Trophoblast cell (in vitro differentiated cells and primary cell): ENCODE measurements around the gene TECTA. TPM values are rescaled to one million over a fixed set of nuclear protein-coding genes. Genes with fewer than 3 reads are reported as not detected.

Experiments
- DNase-seq, 2 donors: peaks; one replicate each; pipeline ENCODE4 v3.0.0-alpha.2; 2016
- H2AFZ ChIP-seq: 2 replicates; pipeline ENCODE4 v1.6.1; 2013; ENCODE audit warnings: low read length, moderate library complexity, mild to moderate bottlenecking; ENCODE audit not compliant: insufficient read depth, poor library complexity
- H2AK5ac ChIP-seq: 2 replicates; pipeline ENCODE4 v1.6.1; 2013; ENCODE audit warnings: mild to moderate bottlenecking, low read length
- H2BK120ac ChIP-seq: 2 replicates; pipeline ENCODE4 v1.6.1; 2013; ENCODE audit warnings: low read length, mild to moderate bottlenecking, moderate library complexity; ENCODE audit not compliant: insufficient read depth, poor library complexity
- H2BK12ac ChIP-seq: 2 replicates; pipeline ENCODE4 v1.6.1; 2013; ENCODE audit warnings: mild to moderate bottlenecking, low read length, moderate library complexity
- H2BK5ac ChIP-seq: 2 replicates; pipeline ENCODE4 v1.6.1; 2013; ENCODE audit warnings: low read length, low read depth, moderate library complexity, mild to moderate bottlenecking; ENCODE audit not compliant: poor library complexity
- H3K14ac ChIP-seq: 2 replicates; pipeline ENCODE4 v1.6.1; 2013; ENCODE audit warnings: mild to moderate bottlenecking, low read length
- H3K18ac ChIP-seq: 2 replicates; pipeline ENCODE4 v1.6.1; 2013; ENCODE audit warnings: mild to moderate bottlenecking, low read length
- H3K23ac ChIP-seq: 2 replicates; pipeline ENCODE4 v1.6.1; 2013; ENCODE audit warnings: low read length
- H3K27ac ChIP-seq: 2 replicates; pipeline ENCODE4 v1.5.1; 2013; ENCODE audit warnings: low read depth, mild to moderate bottlenecking, inconsistent platforms, low read length, moderate library complexity
- H3K27me3 ChIP-seq: 2 replicates; pipeline ENCODE4 v1.6.1; 2013; ENCODE audit warnings: inconsistent platforms, mild to moderate bottlenecking, low read length, moderate library complexity; ENCODE audit not compliant: insufficient read depth
- H3K36me3 ChIP-seq, 2 experiments: 1 replicate in 1 of 2; 2 replicates in 1 of 2; pipeline ENCODE4 v1.6.1; 2013; ENCODE audit warnings: low read length in 2 of 2, mild to moderate bottlenecking in 2 of 2, moderate library complexity in 1 of 2; ENCODE audit not compliant: insufficient read depth in 2 of 2, control insufficient read depth in 1 of 2
- H3K4ac ChIP-seq: 2 replicates; pipeline ENCODE4 v1.6.1; 2013; ENCODE audit warnings: low read depth, mild to moderate bottlenecking, low read length, moderate library complexity
- H3K4me1 ChIP-seq, 2 experiments: 1 replicate in 1 of 2; 2 replicates in 1 of 2; pipeline ENCODE4 v1.6.1; 2013; ENCODE audit warnings: low read length in 2 of 2, mild to moderate bottlenecking in 2 of 2, moderate library complexity in 1 of 2; ENCODE audit not compliant: insufficient read depth in 2 of 2, control insufficient read depth in 1 of 2
- H3K4me2 ChIP-seq: 2 replicates; pipeline ENCODE4 v1.6.1; 2013; ENCODE audit warnings: inconsistent platforms, mild to moderate bottlenecking, low read length, moderate library complexity
- H3K4me3 ChIP-seq: 2 replicates; pipeline ENCODE4 v1.5.1; 2013; ENCODE audit warnings: mild to moderate bottlenecking, low read depth, low read length, inconsistent platforms
- H3K79me1 ChIP-seq: one replicate; pipeline ENCODE4 v1.6.1; 2013; ENCODE audit warnings: low read length
- H3K79me2 ChIP-seq: 2 replicates; pipeline ENCODE4 v1.6.1; 2013; ENCODE audit warnings: low read length, mild to moderate bottlenecking; ENCODE audit not compliant: control insufficient read depth, insufficient read depth, poor library complexity
- H3K9ac ChIP-seq: 2 replicates; pipeline ENCODE4 v1.6.1; 2013; ENCODE audit warnings: mild to moderate bottlenecking, low read length
- H3K9me3 ChIP-seq: 2 replicates; pipeline ENCODE4 v1.6.1; 2013; ENCODE audit warnings: low read depth, mild to moderate bottlenecking, control low read depth, inconsistent platforms, low read length; ENCODE audit not compliant: insufficient read depth
- H4K12ac ChIP-seq: 2 replicates; pipeline ENCODE4 v1.6.1; 2013; ENCODE audit warnings: low read depth, mild to moderate bottlenecking, low read length, moderate library complexity
- H4K8ac ChIP-seq: 2 replicates; pipeline ENCODE4 v1.6.1; 2013; ENCODE audit warnings: low read depth, mild to moderate bottlenecking, low read length, moderate library complexity
- H4K91ac ChIP-seq: one replicate; pipeline ENCODE4 v1.6.1; 2013; ENCODE audit warnings: low read depth, mild to moderate bottlenecking, low read length, moderate library complexity
- WGBS: extraction: QIAGEN DNeasy Blood & Tissue Kit; methylation state at CpG from one replicate; pipeline ENCODE4 v1.1.7; 2013; ENCODE audit warnings: missing lambda C conversion rate; ENCODE audit not compliant: insufficient read length, insufficient coverage; ENCODE audit errors: extremely low coverage; 5-methylcytosine and 5-hydroxymethylcytosine counted together
- polyA plus RNA-seq: library from polyadenylated mRNA; stranded (reverse); fragments of 200-250 nt; gene quantifications from 2 replicates; pipeline ENCODE4 v1.2.3, GENCODE V29; 2013

The TECTA gene
- 0.22 and 0.24 TPM in 2 replicates for polyA plus RNA-seq

- no peaks in the 10 kb centered on the region for H3K36me3 ChIP-seq
- H3K14ac ChIP-seq, result no peak within 1 kb of the TSS
- H3K23ac ChIP-seq, result no peak within 1 kb of the TSS
- H2BK12ac ChIP-seq, result no peak within 1 kb of the TSS
- H3K4me3 ChIP-seq, result no peak within 1 kb of the TSS
- no peak within 1 kb of the TSS for H2BK5ac ChIP-seq
- H3K79me2 ChIP-seq, result no peaks in the 10 kb centered on the region
- H4K91ac ChIP-seq, result no peak within 1 kb of the TSS
- no peak within 1 kb of the TSS for H3K9ac ChIP-seq
- no CpG with 5 or more reads among the region's 2 CpGs for WGBS
- H4K8ac ChIP-seq, result no peak within 1 kb of the TSS
- H3K18ac ChIP-seq, result no peak within 1 kb of the TSS
- H3K27ac ChIP-seq, result no peak within 1 kb of the TSS
- H3K79me1 ChIP-seq, result no peaks in the 10 kb centered on the region
- peaks cover 2% of the 10 kb centered on the region for H3K9me3 ChIP-seq
- H2BK120ac ChIP-seq, result no peak within 1 kb of the TSS
- no peak within 1 kb of the TSS for H3K4me2 ChIP-seq
- no peak within 1 kb of the TSS for H4K12ac ChIP-seq
- no peak within 1 kb of the TSS for H2AFZ ChIP-seq
- no peaks in the 10 kb centered on the region for H3K4me1 ChIP-seq
- H3K27me3 ChIP-seq, result no peaks in the 10 kb centered on the region
- H3K4ac ChIP-seq, result no peak within 1 kb of the TSS
- H2AK5ac ChIP-seq, result no peak within 1 kb of the TSS
- no peak for DNase-seq
Measured at GRCh38 chr11:121100943-121101342, at the start of gene TECTA. Gene TECTA, plus strand, starts transcription at chr11:121101243. Its CDS starts 1,423 bp downstream, at chr11:121102666.

DNA sequence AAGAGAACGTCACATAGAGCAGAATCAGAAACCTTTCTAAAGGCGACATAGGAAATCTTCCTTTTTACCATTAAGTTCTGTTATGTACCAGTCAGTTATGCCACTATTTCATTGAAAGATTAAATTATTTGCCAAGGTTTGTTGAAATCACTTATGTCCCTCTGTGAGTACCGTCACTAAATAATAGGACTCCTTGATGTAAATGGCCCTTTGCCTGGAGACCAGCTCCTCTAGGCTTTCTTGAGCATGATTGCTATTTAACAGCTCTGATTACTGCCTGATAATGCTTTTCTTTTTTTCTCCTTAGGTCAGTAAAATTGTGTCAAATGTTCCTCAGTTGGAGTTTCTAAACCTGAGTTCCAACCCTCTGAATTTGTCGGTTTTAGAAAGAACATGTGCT is 47.8 kb upstream of the TECTA start:
- Histone ChIP-seq H3K4me1 (no peaks in the 10 kb centered on the region), H3K9me3 (no peaks in the 10 kb centered on the region), H3K4me3 (no peak overlapping the region), H3K79me1 (no peaks in the 10 kb centered on the region), H2BK12ac (no peak overlapping the region), H4K12ac (no peak overlapping the region), H2BK5ac (no peak overlapping the region), H3K4ac (no peak overlapping the region), H3K36me3 (peaks cover 0 to 2% of the 10 kb centered on the region in 2 experiments), H3K27ac (no peak overlapping the region), H2AFZ (no peak overlapping the region), H4K91ac (no peak overlapping the region), H4K8ac (no peak overlapping the region), H3K18ac (no peak overlapping the region), H3K4me2 (no peak overlapping the region), H3K79me2 (no peaks in the 10 kb centered on the region), H2AK5ac (no peak overlapping the region), H3K27me3 (no peaks in the 10 kb centered on the region), H3K14ac (no peak overlapping the region), H2BK120ac (no peak overlapping the region), H3K23ac (no peak overlapping the region), H3K9ac (no peak overlapping the region)
- no peak for DNase-seq
- no CpG with 5 or more reads among the region's 4 CpGs for WGBS

GRCh38 chr11:121054266-121054665 is 46.8 kb upstream of the TECTA start:
- Histone ChIP-seq H3K79me2 (no peaks in the 10 kb centered on the region), H2AFZ (no peak overlapping the region), H3K4me1 (no peaks in the 10 kb centered on the region), H3K18ac (no peak overlapping the region), H4K8ac (no peak overlapping the region), H3K27ac (no peak overlapping the region), H3K9me3 (no peaks in the 10 kb centered on the region), H3K4me3 (no peak overlapping the region), H3K9ac (no peak overlapping the region), H3K79me1 (no peaks in the 10 kb centered on the region), H3K36me3 (peaks cover 0 to 3% of the 10 kb centered on the region in 2 experiments), H3K4ac (no peak overlapping the region), H2BK12ac (no peak overlapping the region), H3K23ac (no peak overlapping the region), H3K27me3 (no peaks in the 10 kb centered on the region), H4K12ac (no peak overlapping the region), H3K14ac (no peak overlapping the region), H2BK120ac (no peak overlapping the region), H2AK5ac (no peak overlapping the region), H2BK5ac (no peak overlapping the region), H4K91ac (no peak overlapping the region), H3K4me2 (no peak overlapping the region)
- no peak for DNase-seq
- 100% methylated on average over 1 of the region's 2 CpGs for WGBS

DNA sequence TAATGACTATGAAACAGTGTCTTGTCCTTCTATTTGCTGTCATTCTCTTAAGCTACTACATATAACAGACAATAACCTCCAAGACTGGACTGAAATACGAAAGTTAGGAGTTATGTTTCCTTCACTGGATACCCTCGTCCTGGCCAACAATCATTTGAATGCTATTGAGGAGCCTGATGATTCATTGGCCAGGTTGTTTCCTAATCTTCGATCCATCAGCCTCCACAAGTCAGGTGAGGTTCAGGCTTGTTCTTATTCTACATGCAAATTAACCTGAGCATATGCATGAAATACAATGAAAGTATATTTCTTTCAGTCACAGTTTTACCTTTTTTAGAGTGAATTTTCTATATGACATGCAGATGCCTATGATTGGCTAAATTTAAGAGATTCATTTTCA is 46.0 kb upstream of the TECTA start:
- Histone ChIP-seq H2BK5ac (no peak overlapping the region), H4K91ac (no peak overlapping the region), H3K14ac (no peak overlapping the region), H3K27me3 (no peaks in the 10 kb centered on the region), H2AK5ac (no peak overlapping the region), H4K12ac (no peak overlapping the region), H2BK120ac (no peak overlapping the region), H2AFZ (no peak overlapping the region), H3K27ac (no peak overlapping the region), H3K4ac (no peak overlapping the region), H3K4me2 (no peak overlapping the region), H3K18ac (no peak overlapping the region), H3K4me3 (no peak overlapping the region), H3K9me3 (no peaks in the 10 kb centered on the region), H4K8ac (no peak overlapping the region), H3K9ac (no peak overlapping the region), H3K79me1 (no peaks in the 10 kb centered on the region), H2BK12ac (no peak overlapping the region), H3K79me2 (no peaks in the 10 kb centered on the region), H3K36me3 (peaks cover 0 to 3% of the 10 kb centered on the region in 2 experiments), H3K23ac (no peak overlapping the region), H3K4me1 (no peaks in the 10 kb centered on the region)
- no peak for DNase-seq
- no CpG with 5 or more reads among the region's 3 CpGs for WGBS
